Dermis microvascular lymphatic vessel endothelial cell (primary cell): ENCODE results near the gene NR2F1. TPM values are rescaled to one million over a fixed set of nuclear protein-coding genes. Genes with fewer than 3 reads are reported as not detected.
A peak's percentile ranks its signal among the peaks of the same experiment; 100 is the strongest.
"Not testable (repeated sequence)": the region's sequence is repeated elsewhere in the genome, so short reads cannot be mapped to it uniquely, and the experiment has no call there.

Experiments
- DNase-seq, 2 donors: peaks; one replicate each; pipeline versions ENCODE4 v3.0.0 to v3.0.0-alpha.2; 2010; ENCODE audit warnings: low read depth in 2 of 2
- total RNA-seq: library from RNA; depleted of rRNA; stranded (reverse); fragments of >200 nt; gene quantifications from 2 replicates; pipeline ENCODE4 v1.2.1, GENCODE V29; 2014

The NR2F1 gene
- 41.5 and 102 TPM in 2 replicates for total RNA-seq

- peak; percentile 100 for DNase-seq
Measured at GRCh38 chr5:93582677-93583438, at the start of gene NR2F1. NR2F1 (plus strand) TSS chr5:93583222; CDS start chr5:93585024, 1,802 bp downstream.

- DNase-seq, result no peak
Measured at GRCh38 chr5:93545872-93546271, 37.1 kb upstream of the NR2F1 start.

- DNase-seq, result not testable (repeated sequence)
Measured at GRCh38 chr5:93549594-93549993, 33.4 kb upstream of the NR2F1 start.

- no peak for DNase-seq
Measured at GRCh38 chr5:93557021-93557604, 25.9 kb upstream of the NR2F1 start.

GRCh38 chr5:93566091-93566490 lies 16.9 kb upstream of the NR2F1 start:
- DNase-seq, result no peak

- DNase-seq, result no peak
Measured at GRCh38 chr5:93567424-93567823, 15.6 kb upstream of the NR2F1 start.

- no peak for DNase-seq
Measured at GRCh38 chr5:93569300-93570160, 13.5 kb upstream of the NR2F1 start.

GRCh38 chr5:93570294-93571113 lies 12.5 kb upstream of the NR2F1 start:
- no peak for DNase-seq

- DNase-seq, result no peak
Measured at GRCh38 chr5:93571114-93571949, 11.7 kb upstream of the NR2F1 start.

- DNase-seq, result peak in 1 of 2 donors; percentile 38
Measured at GRCh38 chr5:93572101-93572607, 10.9 kb upstream of the NR2F1 start.

GRCh38 chr5:93572608-93573353 lies 10.2 kb upstream of the NR2F1 start:
- DNase-seq, result peak in 1 of 2 donors; percentile 67

- peak in 1 of 2 donors; percentile 47 for DNase-seq
Measured at GRCh38 chr5:93573354-93574351, 9.4 kb upstream of the NR2F1 start.

GRCh38 chr5:93574491-93575305 lies 8.3 kb upstream of the NR2F1 start:
- DNase-seq, result no peak

- DNase-seq, result no peak
Measured at GRCh38 chr5:93575461-93576414, 7.3 kb upstream of the NR2F1 start.

GRCh38 chr5:93576994-93577853 lies 5.8 kb upstream of the NR2F1 start:
- no peak for DNase-seq
